Skeletal muscle satellite cell (primary cell): ENCODE results near the gene TBC1D16.

Experiments
- H3K27me3 ChIP-seq: 2 replicates; pipeline ENCODE4 v1.7.0; 2013; ENCODE audit warnings: low read length; ENCODE audit not compliant: control insufficient read depth, insufficient read depth
- H3K36me3 ChIP-seq: 2 replicates; pipeline ENCODE4 v1.7.0; 2013; ENCODE audit warnings: mild to moderate bottlenecking, control low read depth, low read length; ENCODE audit not compliant: insufficient read depth
- H3K4me1 ChIP-seq: 2 replicates; pipeline ENCODE4 v1.7.0; 2013; ENCODE audit warnings: low read length; ENCODE audit not compliant: control insufficient read depth, insufficient read depth
- H3K4me2 ChIP-seq: 2 replicates; pipeline ENCODE4 v1.7.0; 2013; ENCODE audit warnings: mild to moderate bottlenecking, low read length
- H3K4me3 ChIP-seq: 2 replicates; pipeline ENCODE4 v1.7.0; 2013; ENCODE audit warnings: low read length
- H3K9ac ChIP-seq: 2 replicates; pipeline ENCODE4 v1.7.0; 2013; ENCODE audit warnings: mild to moderate bottlenecking, low read depth, low read length, moderate library complexity
- H3K9me3 ChIP-seq: replicated peaks from 2 replicates; pipeline ENCODE4 v1.7.0; 2013; ENCODE audit warnings: mild to moderate bottlenecking, control low read depth, low read length

Gene TBC1D16

GRCh38 chr17:79942591-79943346 is 92.9 kb downstream of the TBC1D16 start:
- Histone ChIP-seq H3K4me3 (peak overlapping the region; percentile 33), H3K27me3 (no peaks in the 10 kb centered on the region), H3K4me2 (peak overlapping the region; percentile 30), H3K9me3 (no peaks in the 10 kb centered on the region), H3K4me1 (peaks cover 31% of the 10 kb centered on the region), H3K9ac (no peak overlapping the region), H3K36me3 (peaks cover 48% of the 10 kb centered on the region)

DNA sequence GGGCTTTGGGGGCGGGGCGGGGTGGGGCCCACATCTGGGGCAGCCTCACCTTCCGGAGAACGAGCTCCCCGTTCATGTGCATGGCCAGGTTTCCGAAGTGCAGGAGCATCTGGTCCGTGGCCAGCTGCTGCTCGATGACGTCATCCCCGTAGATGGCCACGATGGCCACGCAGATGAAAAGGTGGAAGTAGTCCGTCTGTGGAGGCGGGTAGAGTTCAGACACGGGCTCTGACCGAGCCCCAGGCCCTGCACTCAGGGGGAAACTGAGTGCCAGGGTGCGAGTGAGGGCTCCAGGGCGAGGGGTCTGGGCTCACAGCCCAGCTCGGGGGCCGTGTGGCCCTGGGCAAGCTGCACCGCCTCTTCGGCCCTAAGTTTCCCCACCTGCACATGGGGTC is 93.7 kb downstream of the TBC1D16 start:
- Histone ChIP-seq H3K9me3 (no peaks in the 10 kb centered on the region), H3K27me3 (no peaks in the 10 kb centered on the region), H3K9ac (no peak overlapping the region), H3K4me1 (peaks cover 24% of the 10 kb centered on the region), H3K4me3 (no peak overlapping the region), H3K36me3 (peaks cover 47% of the 10 kb centered on the region), H3K4me2 (peak overlapping the region; percentile 30)

- Histone ChIP-seq H3K9me3 (no peaks in the 10 kb centered on the region), H3K36me3 (peaks cover 42% of the 10 kb centered on the region), H3K27me3 (no peaks in the 10 kb centered on the region), H3K9ac (no peak overlapping the region), H3K4me3 (no peak overlapping the region), H3K4me1 (peaks cover 18% of the 10 kb centered on the region), H3K4me2 (no peak overlapping the region)
These were observed 94.3 kb downstream of the TBC1D16 start for GRCh38 chr17:79941088-79942010.

- Histone ChIP-seq H3K36me3 (peaks cover 42% of the 10 kb centered on the region), H3K9me3 (no peaks in the 10 kb centered on the region), H3K27me3 (no peaks in the 10 kb centered on the region), H3K4me2 (no peak overlapping the region), H3K4me3 (no peak overlapping the region), H3K9ac (no peak overlapping the region), H3K4me1 (peaks cover 18% of the 10 kb centered on the region)
These were observed 95.1 kb downstream of the TBC1D16 start for GRCh38 chr17:79940459-79941087.

DNA sequence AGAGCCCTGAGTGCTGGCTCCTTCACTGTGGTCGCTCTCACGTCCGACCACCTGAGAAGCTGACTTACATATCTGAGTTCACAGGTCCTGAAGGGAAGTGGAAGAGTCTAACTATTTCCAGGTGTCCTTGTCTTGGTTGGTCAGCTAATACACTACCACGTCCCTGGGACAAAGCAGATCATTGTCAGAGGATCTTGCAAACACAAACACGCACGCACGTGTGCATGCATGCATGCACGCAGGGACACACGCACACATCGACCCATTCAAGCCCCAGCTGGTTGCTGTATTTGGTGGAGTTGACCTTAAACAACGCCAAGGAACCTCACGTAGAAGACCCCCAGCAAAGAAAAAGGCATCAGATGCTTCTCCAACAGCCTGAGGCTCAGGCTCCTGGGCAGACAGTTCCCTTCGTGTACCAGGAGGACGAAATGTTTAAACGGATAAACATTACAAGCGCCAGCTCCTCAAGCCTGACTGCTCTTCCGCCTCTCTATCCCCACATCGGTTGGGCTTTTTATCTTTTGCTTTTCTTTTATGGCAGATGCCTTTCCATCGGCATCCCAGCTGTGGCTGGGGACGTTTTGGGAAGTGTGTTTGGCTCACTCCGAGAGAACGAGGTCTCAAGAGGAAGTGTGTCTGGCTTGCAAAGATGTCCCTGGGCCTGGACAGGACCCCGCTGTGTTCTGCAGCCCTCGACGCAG is 95.8 kb downstream of the TBC1D16 start:
- H3K9ac ChIP-seq: no peak overlapping the region
- peaks cover 18% of the 10 kb centered on the region for H3K4me1 ChIP-seq
- no peak overlapping the region for H3K4me2 ChIP-seq
- no peaks in the 10 kb centered on the region for H3K9me3 ChIP-seq
- H3K36me3 ChIP-seq: peaks cover 40% of the 10 kb centered on the region
- no peak overlapping the region for H3K4me3 ChIP-seq
- no peaks in the 10 kb centered on the region for H3K27me3 ChIP-seq

GRCh38 chr17:79939094-79939435 is 96.6 kb downstream of the TBC1D16 start:
- peaks cover 22% of the 10 kb centered on the region for H3K4me1 ChIP-seq
- no peak overlapping the region for H3K9ac ChIP-seq
- no peak overlapping the region for H3K4me2 ChIP-seq
- no peaks in the 10 kb centered on the region for H3K27me3 ChIP-seq
- H3K9me3 ChIP-seq: no peaks in the 10 kb centered on the region
- H3K4me3 ChIP-seq: no peak overlapping the region
- peaks cover 31% of the 10 kb centered on the region for H3K36me3 ChIP-seq

- Histone ChIP-seq H3K4me1 (peaks cover 28% of the 10 kb centered on the region), H3K36me3 (peaks cover 26% of the 10 kb centered on the region), H3K9me3 (no peaks in the 10 kb centered on the region), H3K27me3 (peaks cover 2% of the 10 kb centered on the region), H3K4me2 (no peak overlapping the region), H3K9ac (no peak overlapping the region), H3K4me3 (no peak overlapping the region)
These were observed 97.2 kb downstream of the TBC1D16 start for GRCh38 chr17:79938336-79939093.

- no peak overlapping the region for H3K4me3 ChIP-seq
- peaks cover 10% of the 10 kb centered on the region for H3K27me3 ChIP-seq
- H3K9ac ChIP-seq: no peak overlapping the region
- no peaks in the 10 kb centered on the region for H3K9me3 ChIP-seq
- peaks cover 27% of the 10 kb centered on the region for H3K4me1 ChIP-seq
- no peak overlapping the region for H3K4me2 ChIP-seq
- peaks cover 18% of the 10 kb centered on the region for H3K36me3 ChIP-seq
These were observed 98.0 kb downstream of the TBC1D16 start for GRCh38 chr17:79937391-79938335.

DNA sequence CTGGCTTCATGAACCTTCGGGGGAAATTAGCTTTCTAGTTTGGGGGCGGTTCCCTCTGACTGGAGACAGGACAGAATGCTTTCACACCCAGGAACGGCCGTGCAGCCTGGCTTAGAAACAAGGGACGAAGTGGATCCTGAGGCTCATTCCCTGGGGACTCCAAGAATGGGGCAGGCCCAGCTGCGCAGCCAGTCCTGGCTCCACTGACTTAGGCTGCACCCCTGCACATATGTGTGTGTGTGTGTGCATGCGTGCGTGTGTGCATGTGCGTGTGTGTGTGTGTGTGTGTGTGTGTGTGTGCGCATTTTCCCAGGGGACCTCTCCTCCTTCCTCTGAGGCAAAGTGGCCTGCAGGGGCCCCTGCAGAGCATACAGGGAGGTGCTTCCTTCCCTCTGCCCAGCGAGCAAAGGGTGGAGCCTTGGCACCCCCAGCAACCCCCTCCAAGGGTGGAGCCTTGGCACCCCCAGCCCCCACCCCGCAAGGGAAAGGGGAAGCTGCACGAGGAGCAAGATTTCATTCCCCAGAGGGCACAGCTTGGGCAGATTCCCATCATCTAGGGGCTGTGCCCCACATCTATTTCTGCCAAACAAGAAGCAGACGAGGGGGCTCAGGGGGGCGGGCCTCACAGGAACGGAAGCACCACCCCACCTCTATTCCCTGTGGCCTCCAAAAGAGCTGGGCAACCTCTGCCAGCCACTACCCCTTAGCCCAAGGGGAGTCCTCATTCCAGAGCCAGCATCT is 98.9 kb downstream of the TBC1D16 start:
- Histone ChIP-seq H3K9ac (no peak overlapping the region), H3K4me3 (no peak overlapping the region), H3K27me3 (peaks cover 19% of the 10 kb centered on the region), H3K36me3 (peaks cover 18% of the 10 kb centered on the region), H3K4me1 (peaks cover 19% of the 10 kb centered on the region), H3K9me3 (no peaks in the 10 kb centered on the region), H3K4me2 (no peak overlapping the region)
